GM10266 (cell line): Measurements from ENCODE around the gene CD300A.

Experiments used
- DNase-seq: peaks from one replicate; pipeline ENCODE4 v3.0.0; 2012; ENCODE audit errors: extremely low spot score
- CTCF ChIP-seq: IDR thresholded peaks from 2 replicates; pipeline ENCODE4 v1.5.1; 2012; ENCODE audit warnings: mild to moderate bottlenecking, low read depth; ENCODE audit not compliant: control insufficient read depth, insufficient read depth; ENCODE audit errors: missing control alignments

The CD300A gene

GRCh38 chr17:74432424-74432690 lies 34.1 kb upstream of the CD300A start:
- DNase-seq = no peak
- no peak for TF ChIP-seq CTCF

GRCh38 chr17:74432766-74433391 lies 33.6 kb upstream of the CD300A start:
- DNase-seq = no peak
- no peak for TF ChIP-seq CTCF

GRCh38 chr17:74433421-74434121 lies 32.9 kb upstream of the CD300A start:
- TF ChIP-seq CTCF = no peak

GRCh38 chr17:74435775-74436359 lies 30.6 kb upstream of the CD300A start:
- no peak for DNase-seq
- no peak for TF ChIP-seq CTCF

More at GRCh38 chr17:74433421-74434121, 32.9 kb upstream of the CD300A start:
- no peak for DNase-seq

GRCh38 chr17:74437702-74438101 lies 28.7 kb upstream of the CD300A start:
- no peak for DNase-seq
- peak; percentile 58 for TF ChIP-seq CTCF

GRCh38 chr17:74439691-74440567 lies 26.5 kb upstream of the CD300A start:
- no peak for TF ChIP-seq CTCF
- no peak for DNase-seq

- DNase-seq = no peak
These were observed 24.9 kb upstream of the CD300A start for GRCh38 chr17:74441537-74441936.

More at GRCh38 chr17:74441537-74441936, 24.9 kb upstream of the CD300A start:
- TF ChIP-seq CTCF = no peak
